ENCODE data around the gene MFN1. TPM values are rescaled to one million over a fixed set of nuclear protein-coding genes. Genes with fewer than 3 reads are reported as not detected.

Gene MFN1
- total and polyA plus RNA-seq, 2 of the 13 experiments (the other 11 are each of a cell fraction or from before 2014, with no cell fraction given), result 25.2 to 37.5 TPM

DNA sequence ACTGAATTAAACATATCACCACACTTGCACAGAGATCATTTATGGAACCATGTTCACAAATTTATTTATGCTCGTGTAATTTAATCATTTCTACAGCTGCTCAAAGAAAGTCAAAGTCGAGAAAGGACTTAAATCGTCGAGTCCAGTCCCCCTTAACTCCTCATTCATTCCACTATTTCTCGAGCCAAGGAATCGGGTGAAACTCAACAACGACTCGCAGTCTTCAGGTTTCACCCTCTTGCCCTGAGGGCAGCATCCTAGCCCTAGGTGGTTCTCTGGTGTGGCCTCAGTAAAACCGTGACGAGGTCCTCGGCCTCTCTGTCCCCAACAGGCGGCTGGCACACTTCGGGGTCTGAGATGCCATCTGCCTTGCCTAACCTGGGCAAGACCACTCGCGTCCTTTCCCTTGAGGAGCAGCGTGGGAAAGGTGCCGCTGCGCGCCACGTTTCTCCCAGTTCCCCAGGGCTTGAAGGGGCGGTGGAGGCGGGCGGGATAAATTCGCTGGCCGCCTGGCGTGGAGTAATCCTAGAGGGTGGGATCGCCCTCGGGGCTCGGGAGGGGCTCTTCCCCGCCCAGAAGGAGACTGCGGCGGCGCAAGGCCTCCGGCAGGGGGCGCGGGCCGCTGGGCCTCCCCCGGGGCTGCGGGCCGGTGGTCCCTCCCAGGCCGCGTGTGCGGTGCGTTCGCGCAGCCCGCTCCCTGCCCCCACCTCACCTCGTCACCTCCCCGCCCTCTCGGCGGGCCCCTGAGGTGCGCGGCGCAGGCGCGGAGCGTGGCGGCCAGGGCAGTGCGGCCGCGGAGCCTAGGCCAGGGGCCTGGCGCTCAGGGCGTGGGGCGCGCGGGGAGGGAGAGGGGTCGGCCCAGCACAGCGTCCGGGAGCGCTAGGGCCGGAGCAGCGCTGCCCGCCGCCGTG is 25.0 kb upstream of the MFN1 start, which contains the start of gene ZNF639 (continued):
- TF ChIP-seq, protein P1, sequence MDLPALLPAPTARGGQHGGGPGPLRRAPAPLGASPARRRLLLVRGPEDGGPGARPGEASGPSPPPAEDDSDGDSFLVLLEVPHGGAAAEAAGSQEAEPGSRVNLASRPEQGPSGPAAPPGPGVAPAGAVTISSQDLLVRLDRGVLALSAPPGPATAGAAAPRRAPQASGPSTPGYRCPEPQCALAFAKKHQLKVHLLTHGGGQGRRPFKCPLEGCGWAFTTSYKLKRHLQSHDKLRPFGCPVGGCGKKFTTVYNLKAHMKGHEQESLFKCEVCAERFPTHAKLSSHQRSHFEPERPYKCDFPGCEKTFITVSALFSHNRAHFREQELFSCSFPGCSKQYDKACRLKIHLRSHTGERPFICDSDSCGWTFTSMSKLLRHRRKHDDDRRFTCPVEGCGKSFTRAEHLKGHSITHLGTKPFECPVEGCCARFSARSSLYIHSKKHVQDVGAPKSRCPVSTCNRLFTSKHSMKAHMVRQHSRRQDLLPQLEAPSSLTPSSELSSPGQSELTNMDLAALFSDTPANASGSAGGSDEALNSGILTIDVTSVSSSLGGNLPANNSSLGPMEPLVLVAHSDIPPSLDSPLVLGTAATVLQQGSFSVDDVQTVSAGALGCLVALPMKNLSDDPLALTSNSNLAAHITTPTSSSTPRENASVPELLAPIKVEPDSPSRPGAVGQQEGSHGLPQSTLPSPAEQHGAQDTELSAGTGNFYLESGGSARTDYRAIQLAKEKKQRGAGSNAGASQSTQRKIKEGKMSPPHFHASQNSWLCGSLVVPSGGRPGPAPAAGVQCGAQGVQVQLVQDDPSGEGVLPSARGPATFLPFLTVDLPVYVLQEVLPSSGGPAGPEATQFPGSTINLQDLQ (CRISPR knock-in tag; IDR thresholded peaks at IDR 0.05), result no peak
- TF ChIP-seq, protein P2, sequence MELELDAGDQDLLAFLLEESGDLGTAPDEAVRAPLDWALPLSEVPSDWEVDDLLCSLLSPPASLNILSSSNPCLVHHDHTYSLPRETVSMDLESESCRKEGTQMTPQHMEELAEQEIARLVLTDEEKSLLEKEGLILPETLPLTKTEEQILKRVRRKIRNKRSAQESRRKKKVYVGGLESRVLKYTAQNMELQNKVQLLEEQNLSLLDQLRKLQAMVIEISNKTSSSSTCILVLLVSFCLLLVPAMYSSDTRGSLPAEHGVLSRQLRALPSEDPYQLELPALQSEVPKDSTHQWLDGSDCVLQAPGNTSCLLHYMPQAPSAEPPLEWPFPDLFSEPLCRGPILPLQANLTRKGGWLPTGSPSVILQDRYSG (CRISPR knock-in tag; IDR thresholded peaks at IDR 0.05), result peak; percentile 63; the same call in 1 of the 2 replicates
- TF ChIP-seq ATAD3A (CRISPR knock-in tag; IDR thresholded peaks at IDR 0.05) (no peak), ZNF543 (CRISPR knock-in tag; IDR thresholded peaks at IDR 0.05) (peak; percentile 62; the same call in 1 of the 2 replicates), PRPF4 (IDR thresholded peaks at IDR 0.05; ENCODE audit: low read depth, low read length, poor library complexity, severe bottlenecking) (no peak), ZNF7 (CRISPR knock-in tag; IDR thresholded peaks at IDR 0.05) (no peak), ONECUT2 (CRISPR knock-in tag; IDR thresholded peaks at IDR 0.05) (no peak)
- TF ChIP-seq, protein P3, sequence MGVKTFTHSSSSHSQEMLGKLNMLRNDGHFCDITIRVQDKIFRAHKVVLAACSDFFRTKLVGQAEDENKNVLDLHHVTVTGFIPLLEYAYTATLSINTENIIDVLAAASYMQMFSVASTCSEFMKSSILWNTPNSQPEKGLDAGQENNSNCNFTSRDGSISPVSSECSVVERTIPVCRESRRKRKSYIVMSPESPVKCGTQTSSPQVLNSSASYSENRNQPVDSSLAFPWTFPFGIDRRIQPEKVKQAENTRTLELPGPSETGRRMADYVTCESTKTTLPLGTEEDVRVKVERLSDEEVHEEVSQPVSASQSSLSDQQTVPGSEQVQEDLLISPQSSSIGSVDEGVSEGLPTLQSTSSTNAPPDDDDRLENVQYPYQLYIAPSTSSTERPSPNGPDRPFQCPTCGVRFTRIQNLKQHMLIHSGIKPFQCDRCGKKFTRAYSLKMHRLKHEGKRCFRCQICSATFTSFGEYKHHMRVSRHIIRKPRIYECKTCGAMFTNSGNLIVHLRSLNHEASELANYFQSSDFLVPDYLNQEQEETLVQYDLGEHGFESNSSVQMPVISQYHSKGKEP (CRISPR knock-in tag; IDR thresholded peaks at IDR 0.05), result no peak
- TF ChIP-seq, protein P4, sequence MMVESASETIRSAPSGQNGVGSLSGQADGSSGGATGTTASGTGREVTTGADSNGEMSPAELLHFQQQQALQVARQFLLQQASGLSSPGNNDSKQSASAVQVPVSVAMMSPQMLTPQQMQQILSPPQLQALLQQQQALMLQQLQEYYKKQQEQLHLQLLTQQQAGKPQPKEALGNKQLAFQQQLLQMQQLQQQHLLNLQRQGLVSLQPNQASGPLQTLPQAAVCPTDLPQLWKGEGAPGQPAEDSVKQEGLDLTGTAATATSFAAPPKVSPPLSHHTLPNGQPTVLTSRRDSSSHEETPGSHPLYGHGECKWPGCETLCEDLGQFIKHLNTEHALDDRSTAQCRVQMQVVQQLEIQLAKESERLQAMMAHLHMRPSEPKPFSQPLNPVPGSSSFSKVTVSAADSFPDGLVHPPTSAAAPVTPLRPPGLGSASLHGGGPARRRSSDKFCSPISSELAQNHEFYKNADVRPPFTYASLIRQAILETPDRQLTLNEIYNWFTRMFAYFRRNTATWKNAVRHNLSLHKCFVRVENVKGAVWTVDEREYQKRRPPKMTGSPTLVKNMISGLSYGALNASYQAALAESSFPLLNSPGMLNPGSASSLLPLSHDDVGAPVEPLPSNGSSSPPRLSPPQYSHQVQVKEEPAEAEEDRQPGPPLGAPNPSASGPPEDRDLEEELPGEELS (CRISPR knock-in tag; IDR thresholded peaks at IDR 0.05), result no peak; the same call in 1 of the 2 replicates
- TF ChIP-seq, protein P5, sequence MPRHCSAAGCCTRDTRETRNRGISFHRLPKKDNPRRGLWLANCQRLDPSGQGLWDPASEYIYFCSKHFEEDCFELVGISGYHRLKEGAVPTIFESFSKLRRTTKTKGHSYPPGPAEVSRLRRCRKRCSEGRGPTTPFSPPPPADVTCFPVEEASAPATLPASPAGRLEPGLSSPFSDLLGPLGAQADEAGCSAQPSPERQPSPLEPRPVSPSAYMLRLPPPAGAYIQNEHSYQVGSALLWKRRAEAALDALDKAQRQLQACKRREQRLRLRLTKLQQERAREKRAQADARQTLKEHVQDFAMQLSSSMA (CRISPR knock-in tag; IDR thresholded peaks at IDR 0.05), result peak; percentile 56; the same call in 1 of the 2 replicates
- TF ChIP-seq, protein P6, sequence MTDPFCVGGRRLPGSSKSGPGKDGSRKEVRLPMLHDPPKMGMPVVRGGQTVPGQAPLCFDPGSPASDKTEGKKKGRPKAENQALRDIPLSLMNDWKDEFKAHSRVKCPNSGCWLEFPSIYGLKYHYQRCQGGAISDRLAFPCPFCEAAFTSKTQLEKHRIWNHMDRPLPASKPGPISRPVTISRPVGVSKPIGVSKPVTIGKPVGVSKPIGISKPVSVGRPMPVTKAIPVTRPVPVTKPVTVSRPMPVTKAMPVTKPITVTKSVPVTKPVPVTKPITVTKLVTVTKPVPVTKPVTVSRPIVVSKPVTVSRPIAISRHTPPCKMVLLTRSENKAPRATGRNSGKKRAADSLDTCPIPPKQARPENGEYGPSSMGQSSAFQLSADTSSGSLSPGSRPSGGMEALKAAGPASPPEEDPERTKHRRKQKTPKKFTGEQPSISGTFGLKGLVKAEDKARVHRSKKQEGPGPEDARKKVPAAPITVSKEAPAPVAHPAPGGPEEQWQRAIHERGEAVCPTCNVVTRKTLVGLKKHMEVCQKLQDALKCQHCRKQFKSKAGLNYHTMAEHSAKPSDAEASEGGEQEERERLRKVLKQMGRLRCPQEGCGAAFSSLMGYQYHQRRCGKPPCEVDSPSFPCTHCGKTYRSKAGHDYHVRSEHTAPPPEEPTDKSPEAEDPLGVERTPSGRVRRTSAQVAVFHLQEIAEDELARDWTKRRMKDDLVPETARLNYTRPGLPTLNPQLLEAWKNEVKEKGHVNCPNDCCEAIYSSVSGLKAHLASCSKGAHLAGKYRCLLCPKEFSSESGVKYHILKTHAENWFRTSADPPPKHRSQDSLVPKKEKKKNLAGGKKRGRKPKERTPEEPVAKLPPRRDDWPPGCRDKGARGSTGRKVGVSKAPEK (CRISPR knock-in tag; IDR thresholded peaks at IDR 0.05; ENCODE audit: borderline replicate concordance), result no peak
